Amniotic epithelial cell (primary cell): Measurements from ENCODE around the gene PALLD.
A peak's percentile ranks its signal among the peaks of the same experiment; 100 is the strongest.

ENCODE experiments used
- DNase-seq: peaks from one replicate; pipeline ENCODE4 v3.0.0-alpha.2; 2010; ENCODE audit warnings: low read depth

The PALLD gene

GRCh38 chr4:168830777-168831512, 334.1 kb downstream of the PALLD start:
- DNase-seq = peak; percentile 29

DNA sequence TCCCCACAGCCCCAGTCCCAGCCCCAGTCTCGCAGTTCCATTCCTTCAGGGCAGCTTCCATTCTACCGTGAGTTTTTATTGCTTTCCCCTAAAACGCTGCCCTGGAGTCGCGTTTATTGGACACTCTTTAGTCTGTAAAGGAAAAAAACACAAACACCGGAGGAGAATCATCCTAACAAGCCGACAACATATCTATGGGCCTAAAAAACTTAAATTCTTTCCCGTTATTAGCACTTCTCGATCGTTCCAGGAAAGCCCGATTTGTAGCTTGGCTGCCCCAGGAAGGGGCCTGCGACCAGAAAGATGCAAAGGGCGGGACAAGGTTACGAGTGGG, 334.7 kb downstream of the PALLD start:
- DNase-seq = peak; percentile 21

GRCh38 chr4:168831919-168832762, 335.3 kb downstream of the PALLD start:
- DNase-seq = peak; percentile 70

- DNase-seq = peak; percentile 53
Measured at GRCh38 chr4:168832763-168833575, 336.1 kb downstream of the PALLD start.

DNA sequence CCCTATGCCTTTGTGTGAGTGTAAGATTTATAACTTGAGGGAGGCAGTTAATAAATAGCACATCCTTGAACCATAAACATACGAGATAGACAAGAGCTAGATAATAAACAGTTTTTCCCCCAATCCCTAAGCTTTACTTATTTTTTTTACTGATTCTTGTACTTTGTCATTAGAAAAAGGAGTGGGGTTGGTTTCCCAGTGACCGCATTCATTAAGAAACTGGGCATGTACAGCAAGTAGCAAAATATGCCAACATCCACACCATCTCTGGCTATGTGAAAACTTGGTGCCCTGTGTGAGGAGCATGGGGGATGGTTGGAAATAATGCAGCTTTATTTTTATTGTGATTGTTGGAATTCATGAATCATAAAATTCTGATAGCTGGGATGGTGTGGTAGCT, 337.0 kb downstream of the PALLD start:
- no peak for DNase-seq

GRCh38 chr4:168835880-168836454, 339.1 kb downstream of the PALLD start:
- DNase-seq = no peak

DNA sequence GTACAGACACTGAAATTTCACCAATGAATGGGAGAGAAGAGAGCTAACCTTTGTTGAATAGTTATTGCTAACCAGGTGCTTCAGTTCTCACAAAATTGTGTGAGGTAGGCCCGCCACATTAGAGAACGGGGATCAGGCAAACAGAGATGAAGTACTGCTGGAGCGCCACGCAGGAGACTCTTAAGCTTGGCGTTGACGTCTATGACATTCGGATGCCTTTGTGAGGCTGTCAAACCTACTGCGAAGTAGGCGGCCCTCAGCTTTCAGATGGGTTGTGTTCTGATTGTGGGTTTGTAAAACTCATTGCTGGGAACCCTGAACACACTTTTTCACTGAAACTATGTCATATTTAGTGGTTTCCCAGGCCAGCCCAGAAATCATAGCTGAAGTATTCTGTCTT, 339.6 kb downstream of the PALLD start:
- DNase-seq = no peak

GRCh38 chr4:168837922-168838321, 341.1 kb downstream of the PALLD start:
- DNase-seq = peak; percentile 52

DNA sequence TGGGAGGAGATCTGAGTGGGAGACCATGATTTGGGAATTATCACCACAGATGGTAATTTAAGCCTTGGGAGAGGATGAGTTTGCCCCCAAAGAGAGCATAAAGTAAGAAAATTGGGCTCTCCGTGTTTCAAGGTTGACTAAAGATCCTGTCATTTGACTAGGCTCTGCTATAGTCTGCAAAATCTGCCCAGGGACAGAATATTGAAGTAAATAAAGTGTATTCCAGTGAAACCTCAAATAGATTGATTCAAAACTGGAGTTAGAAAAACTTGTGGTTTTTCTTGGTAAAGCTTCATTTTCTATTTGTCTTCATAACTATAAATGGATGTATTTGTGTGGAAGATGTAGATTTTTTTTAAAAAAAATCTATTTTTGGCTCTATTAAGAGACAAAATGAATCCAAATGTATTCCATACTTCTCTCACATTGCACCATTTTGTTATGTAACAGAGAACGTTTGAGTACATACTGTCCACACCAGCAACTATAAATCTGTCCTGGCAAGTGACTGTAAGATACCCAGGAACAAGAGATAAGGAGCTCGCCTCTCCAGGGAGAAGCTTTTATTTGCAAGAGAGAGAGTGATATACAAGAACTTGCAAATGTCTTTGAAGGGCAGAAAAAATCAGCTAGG, 343.0 kb downstream of the PALLD start:
- DNase-seq = peak; percentile 98

- DNase-seq = no peak
Measured at GRCh38 chr4:168840392-168840763, 343.5 kb downstream of the PALLD start.

- DNase-seq = no peak
Measured at GRCh38 chr4:168841000-168841671, 344.3 kb downstream of the PALLD start.

GRCh38 chr4:168841672-168842019, 344.8 kb downstream of the PALLD start:
- DNase-seq = no peak

- DNase-seq = no peak
Measured at GRCh38 chr4:168842186-168842585, 345.3 kb downstream of the PALLD start.

DNA sequence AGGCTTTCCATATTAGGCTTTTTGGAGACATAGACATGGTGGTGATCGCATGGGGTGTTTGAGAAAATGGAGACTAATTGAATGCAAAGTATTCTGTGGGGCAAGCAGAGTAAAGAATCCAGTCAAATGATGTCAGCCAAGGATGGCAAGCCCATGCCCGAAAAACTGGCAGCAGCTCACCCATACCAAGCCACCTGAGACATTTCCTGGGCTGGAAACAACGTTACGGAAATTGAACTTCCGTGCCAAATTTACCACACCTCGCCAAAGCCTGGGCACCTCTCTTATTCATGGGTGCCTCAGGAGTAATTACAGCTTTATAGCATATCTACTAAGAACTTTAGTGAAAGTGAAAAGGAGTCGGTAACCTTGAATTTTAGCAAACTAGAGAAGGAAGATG, 346.8 kb downstream of the PALLD start:
- no peak for DNase-seq

DNA sequence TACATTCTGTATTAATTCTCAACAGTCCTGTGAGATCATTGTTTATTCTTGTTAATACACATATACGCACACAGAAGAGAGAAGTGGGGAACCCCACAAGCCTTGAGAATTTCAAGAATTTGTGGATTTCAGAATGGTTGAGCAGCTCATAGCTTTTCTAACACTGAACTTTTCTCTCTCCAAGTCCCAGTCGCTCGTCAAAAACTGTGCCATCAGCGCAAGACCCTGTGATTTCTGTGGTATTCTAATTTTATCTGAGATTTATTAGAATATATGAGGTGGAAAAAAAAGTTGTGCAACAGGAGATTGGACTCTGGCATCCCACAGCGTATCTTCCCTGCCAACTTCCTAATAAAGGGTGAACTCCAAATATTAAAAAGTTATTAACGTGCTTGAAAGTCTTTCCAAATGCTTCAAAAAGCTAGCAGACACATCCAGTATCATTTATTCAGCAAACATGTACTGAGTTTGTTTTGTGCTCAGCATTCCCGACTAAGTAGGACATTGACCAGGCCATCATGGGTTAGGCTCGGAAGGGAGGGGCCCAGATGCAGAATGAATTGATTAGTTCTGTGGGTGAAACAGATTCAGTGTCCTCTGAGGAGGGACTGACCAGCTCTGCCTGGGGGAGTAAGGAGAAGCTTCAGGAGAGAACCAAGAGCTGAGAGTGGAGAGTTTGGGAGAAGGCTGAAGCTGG, 347.6 kb downstream of the PALLD start:
- peak; percentile 84 for DNase-seq

- no peak for DNase-seq
Measured at GRCh38 chr4:168845897-168846296, 349.0 kb downstream of the PALLD start.

DNA sequence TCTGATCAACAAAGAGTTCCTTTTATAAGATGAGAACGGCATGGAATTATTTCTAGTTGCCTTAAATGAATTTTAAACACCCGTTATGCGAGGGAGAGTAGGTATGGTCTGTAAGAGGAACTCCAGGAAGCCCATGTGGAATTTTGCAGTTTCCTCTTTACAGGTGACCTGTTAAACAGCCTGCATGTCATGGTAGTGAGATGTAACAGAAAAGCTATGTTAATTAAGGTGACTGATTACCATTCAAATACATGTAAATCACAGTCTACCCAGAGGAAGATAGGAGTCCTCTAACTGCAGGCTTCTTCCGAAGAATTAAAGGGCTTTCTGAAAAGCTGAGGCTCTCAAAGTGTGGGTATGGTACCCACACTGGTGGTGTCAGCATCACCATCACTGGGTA, 349.6 kb downstream of the PALLD start:
- no peak for DNase-seq

DNA sequence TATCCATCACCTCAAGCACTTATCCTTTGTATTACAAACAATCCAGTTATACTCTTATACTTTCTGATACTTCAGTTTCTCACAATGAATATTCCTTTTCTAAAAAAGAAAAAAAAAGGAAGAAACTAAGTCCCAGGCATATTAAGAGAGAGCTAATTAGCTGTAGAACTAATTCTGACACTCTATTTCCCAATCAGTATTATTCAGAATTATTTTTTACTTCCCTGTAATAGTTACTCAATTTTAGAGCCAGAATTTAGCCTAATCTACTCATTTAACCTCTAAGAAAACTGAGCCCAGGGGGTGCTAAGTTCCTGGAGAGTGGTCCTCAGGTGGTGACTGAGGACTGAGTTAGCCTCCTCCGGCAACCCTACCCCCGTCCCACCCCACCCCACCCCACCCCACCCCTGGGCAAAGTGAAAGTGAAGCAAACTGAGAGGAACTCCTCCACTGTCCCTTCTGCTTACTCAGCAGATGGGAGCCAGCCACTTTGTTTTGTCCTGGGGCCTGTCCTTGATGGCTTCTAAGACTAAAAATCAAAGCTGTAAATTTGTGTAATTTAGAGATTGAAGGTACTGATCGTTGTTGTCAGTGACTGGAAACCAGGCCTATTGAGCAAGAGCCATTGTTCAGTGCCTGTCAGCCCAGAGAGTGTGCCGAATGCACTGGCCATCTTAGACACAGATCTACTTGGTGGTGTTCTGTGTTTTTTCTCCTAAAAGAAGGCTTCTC, 351.1 kb downstream of the PALLD start:
- DNase-seq = peak; percentile 65

- peak; percentile 63 for DNase-seq
Measured at GRCh38 chr4:168849030-168849675, 352.3 kb downstream of the PALLD start.

DNA sequence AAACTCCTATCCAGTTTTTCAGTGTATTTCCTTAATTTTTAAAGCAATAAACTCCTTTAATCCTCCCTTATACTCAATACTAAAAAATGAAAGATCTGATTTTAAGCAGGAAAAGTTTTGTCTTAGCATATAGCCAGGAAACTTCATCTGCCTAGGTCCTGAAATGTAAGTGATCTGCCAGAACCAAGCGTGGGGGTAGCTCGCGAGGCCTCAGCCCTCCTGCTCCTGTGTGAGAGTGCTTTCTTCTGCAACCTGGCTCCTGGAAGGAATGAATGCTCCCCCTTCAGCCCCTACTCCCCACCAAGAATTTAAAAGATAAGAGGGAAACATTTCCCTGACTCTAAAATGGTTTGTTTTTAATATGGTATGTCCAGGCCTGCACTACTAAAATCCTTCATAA, 353.1 kb downstream of the PALLD start:
- DNase-seq = peak; percentile 62
